ENCODE data around the gene STK11IP. TPM values are rescaled to one million over a fixed set of nuclear protein-coding genes. Genes with fewer than 3 reads are reported as not detected.

STK11IP gene
- total and polyA plus RNA-seq, 2 of the 13 experiments (the other 11 are each of a cell fraction or from before 2014, with no cell fraction given): 12.8 to 24.0 TPM

- no peak for TF ChIP-seq MLXIP (CRISPR knock-in tag; IDR thresholded peaks at IDR 0.05; ENCODE audit: borderline replicate concordance)
- TF ChIP-seq CEBPB (IDR thresholded peaks at IDR 0.05; ENCODE audit: borderline replicate concordance, low read depth, low read length): peak; percentile 99
- TF ChIP-seq NCOA5 (CRISPR knock-in tag; IDR thresholded peaks at IDR 0.05): no peak
- TF ChIP-seq MYC (CRISPR knock-in tag; IDR thresholded peaks at IDR 0.05; ENCODE audit: borderline replicate concordance): peak; percentile 75; the same call in 1 of the 2 replicates
- no peak for TF ChIP-seq XBP1 (CRISPR knock-in tag; IDR thresholded peaks at IDR 0.05)
- no peak; the same call in 1 of the 2 replicates for TF ChIP-seq NR2C2 (CRISPR knock-in tag; IDR thresholded peaks at IDR 0.05; ENCODE audit: borderline replicate concordance)
- TF ChIP-seq BRF2 (CRISPR knock-in tag; IDR thresholded peaks at IDR 0.05): no peak
- TF ChIP-seq ATF2 (CRISPR knock-in tag; IDR thresholded peaks at IDR 0.05): peak; percentile 91
- TF ChIP-seq ZNF772 (CRISPR knock-in tag; IDR thresholded peaks at IDR 0.05): peak; percentile 83
- peak; percentile 85 for TF ChIP-seq HDAC1 (CRISPR knock-in tag; IDR thresholded peaks at IDR 0.05)
- TF ChIP-seq SP5 (CRISPR knock-in tag; IDR thresholded peaks at IDR 0.05; ENCODE audit: borderline replicate concordance, low read depth): peak; percentile 41; the same call in 1 of the 2 replicates
- TF ChIP-seq ZKSCAN5 (CRISPR knock-in tag; IDR thresholded peaks at IDR 0.05): no peak
- peak; percentile 86; the same call in 1 of the 2 replicates for TF ChIP-seq ZNF766 (CRISPR knock-in tag; IDR thresholded peaks at IDR 0.05; ENCODE audit: borderline replicate concordance)
- TF ChIP-seq RFXAP (CRISPR knock-in tag; IDR thresholded peaks at IDR 0.05; ENCODE audit: borderline replicate concordance): peak; percentile 99
- TF ChIP-seq SMARCE1 (IDR thresholded peaks at IDR 0.05; ENCODE audit: borderline replicate concordance): no peak
- no peak for TF ChIP-seq ZNF512 (CRISPR knock-in tag; IDR thresholded peaks at IDR 0.05)
- peak; percentile 79 for TF ChIP-seq PTBP1 (IDR thresholded peaks at IDR 0.05; ENCODE audit: low read depth, low read length, poor library complexity, severe bottlenecking)
- no peak for TF ChIP-seq NR3C1 (CRISPR knock-in tag; IDR thresholded peaks at IDR 0.05)
- TF ChIP-seq IKZF4 (CRISPR knock-in tag; IDR thresholded peaks at IDR 0.05; ENCODE audit: borderline replicate concordance, low read depth, not compliant biosample characterization): no peak
- no peak for TF ChIP-seq TP53 (CRISPR knock-in tag; conservative IDR thresholded peaks at IDR 0.05)
- TF ChIP-seq CBFB (CRISPR knock-in tag; IDR thresholded peaks at IDR 0.05): peak; percentile 90
- TF ChIP-seq TRIM24 (CRISPR knock-in tag; IDR thresholded peaks at IDR 0.05): no peak
- TF ChIP-seq CHCHD3 (CRISPR knock-in tag; IDR thresholded peaks at IDR 0.05): no peak
- TF ChIP-seq DRAP1 (CRISPR knock-in tag; IDR thresholded peaks at IDR 0.05): peak; percentile 72
Measured at GRCh38 chr2:219642465-219643083, 44.9 kb downstream of the STK11IP start (continued).

All from HepG2 (cell line).